ENCODE results near the gene TFR2. TPM values are rescaled to one million over a fixed set of nuclear protein-coding genes. Genes with fewer than 3 reads are reported as not detected.
A peak's percentile ranks its signal among the peaks of the same experiment; 100 is the strongest.

TFR2 gene
- total and polyA plus RNA-seq, 9 of the 15 experiments (the other 6 are each of a cell fraction or from before 2014, with no cell fraction given), result 3.8 to 123 (median 51.1) TPM

DNA sequence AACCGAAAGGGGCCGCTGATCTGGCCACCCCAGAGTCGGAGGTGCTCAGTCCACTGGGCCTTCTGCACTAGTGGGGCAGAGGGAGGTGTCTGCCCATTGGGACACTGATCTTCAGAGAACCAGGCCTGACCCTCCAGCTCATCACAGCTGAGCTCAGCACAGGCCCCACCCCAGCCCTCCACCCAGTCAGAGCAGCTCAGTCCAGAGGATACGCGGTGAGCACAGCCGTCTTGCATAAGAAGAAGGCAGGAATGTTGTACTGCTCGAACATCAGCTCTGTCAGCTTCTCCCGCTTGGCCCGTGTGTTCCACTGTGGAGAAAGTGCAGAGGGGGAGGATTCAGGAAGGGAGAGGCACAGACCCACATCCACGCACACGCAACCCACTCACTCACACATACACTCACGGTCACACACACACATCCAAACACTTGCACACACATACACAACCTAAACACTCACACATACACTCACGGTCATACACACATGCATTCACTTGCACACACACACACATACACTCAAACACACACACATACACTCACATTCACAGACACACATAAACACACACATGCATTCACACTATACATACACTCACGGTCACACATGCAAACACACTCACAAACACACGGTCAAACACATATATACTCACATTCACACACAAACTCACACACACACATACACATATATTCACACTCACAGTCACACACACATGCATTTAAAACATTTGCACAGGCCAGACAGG, 8.6 kb upstream of the TFR2 start:
- peak; percentile 19 for FAIRE-seq

More for the DNA sequence above, 8.6 kb upstream of the TFR2 start:
- ATAC-seq, result peak; percentile 41; the same call in 1 of the 3 replicates
- 47% methylated on average over 15 of the region's 15 CpGs for WGBS (ENCODE audit: insufficient coverage, low coverage, missing lambda C conversion rate)
- H3K9ac ChIP-seq (ENCODE audit: insufficient read depth in 1 of 2, low read depth in 2 of 2, low read length in 2 of 2), result peak overlapping the region in 1 of 2 experiments; percentile 62; a peak in 2 of 4 replicates
- no peak overlapping the region; the same call in 1 of the 2 replicates for H3K4me2 ChIP-seq (ENCODE audit: insufficient read depth, low read length)
- H2AFZ ChIP-seq (ENCODE audit: low read depth, low read length), result no peak overlapping the region
- in situ Hi-C loops (cut with MboI), result no loop called here
- BruUV-seq (replicated peaks), result no TSS peak
- H4K20me1 ChIP-seq (replicated peaks; ENCODE audit: control insufficient read depth, insufficient read depth, low read length), result no peaks in the 10 kb centered on the region
- peak in 1 of 4 experiments; percentile 5 for DNase-seq (ENCODE audit: extremely low read depth in 1 of 4, low spot score in 3 of 4)
- H3K4me3 ChIP-seq, result no peak overlapping the region
- peaks cover 0 to 29% of the 10 kb centered on the region in 2 experiments; a peak in 3 of 5 replicates for H3K4me1 ChIP-seq (replicated peaks in 1 of 2; ENCODE audit: control insufficient read depth in 2 of 2, insufficient read depth in 2 of 2, low read length in 2 of 2)
- ChIA-PET CTCF (ENCODE audit: low intra/inter-chr PET ratio) (no interaction called here), POLR2A (interaction anchor here (0.6 kb wide), 1 partner anchor 31 kb away, joined by 3 read pairs; no protein-coding TSS in a partner anchor)
- peaks cover 4% of the 10 kb centered on the region in 2 experiments; a peak in 4 of 5 replicates for H3K27me3 ChIP-seq (ENCODE audit: control insufficient read depth in 2 of 2, insufficient read depth in 2 of 2, low read length in 2 of 2)
- TF ChIP-seq TSC22D4 (tag; IDR thresholded peaks at IDR 0.05) (peak; percentile 93), HDAC1 (IDR thresholded peaks at IDR 0.05) (peak in 1 of 2 experiments; percentile 44; a peak in 1 of 4 replicates), FOS (IDR thresholded peaks at IDR 0.05; ENCODE audit: extremely low read depth, insufficient read length) (no peak), MYBL2 (IDR thresholded peaks at IDR 0.05; ENCODE audit: low read depth) (peak; percentile 15; the same call in 1 of the 2 replicates), MYBL2 (CRISPR knock-in tag; IDR thresholded peaks at IDR 0.05; ENCODE audit: borderline replicate concordance) (no peak), THRAP3 (IDR thresholded peaks at IDR 0.05; ENCODE audit: borderline replicate concordance) (0 out of 2 replicates have a peak, but pooled peaks have one; percentile 56), EHMT2 (IDR thresholded peaks at IDR 0.05) (0 out of 2 replicates have a peak, but pooled peaks have one; percentile 23), OTX1 (CRISPR knock-in tag; IDR thresholded peaks at IDR 0.05) (peak; percentile 73; the same call in 1 of the 2 replicates), PCBP2 (IDR thresholded peaks at IDR 0.05; ENCODE audit: low read depth, low read length, poor library complexity, severe bottlenecking) (no peak), MBD2 (IDR thresholded peaks at IDR 0.05; ENCODE audit: borderline replicate concordance, low read depth) (no peak), LARP7 (IDR thresholded peaks at IDR 0.05) (peak; percentile 49; the same call in 1 of the 2 replicates), HDGF (IDR thresholded peaks at IDR 0.05) (peak; percentile 68; the same call in 1 of the 2 replicates), RBM15 (IDR thresholded peaks at IDR 0.05; ENCODE audit: insufficient read depth, low read length) (no peak), MCM7 (IDR thresholded peaks at IDR 0.05) (peak in 1 of 2 experiments; percentile 84; a peak in 1 of 4 replicates), SRF (CRISPR knock-in tag; IDR thresholded peaks at IDR 0.05) (no peak), MCM3 (IDR thresholded peaks at IDR 0.05) (peak; percentile 74; the same call in 1 of the 2 replicates), BCOR (IDR thresholded peaks at IDR 0.05) (peak; percentile 38; the same call in 1 of the 2 replicates), CSDE1 (IDR thresholded peaks at IDR 0.05) (0 out of 4 replicates have a peak, but pooled peaks of 1 of the 2 experiments have one; percentile 57)
- TF ChIP-seq, protein P1, sequence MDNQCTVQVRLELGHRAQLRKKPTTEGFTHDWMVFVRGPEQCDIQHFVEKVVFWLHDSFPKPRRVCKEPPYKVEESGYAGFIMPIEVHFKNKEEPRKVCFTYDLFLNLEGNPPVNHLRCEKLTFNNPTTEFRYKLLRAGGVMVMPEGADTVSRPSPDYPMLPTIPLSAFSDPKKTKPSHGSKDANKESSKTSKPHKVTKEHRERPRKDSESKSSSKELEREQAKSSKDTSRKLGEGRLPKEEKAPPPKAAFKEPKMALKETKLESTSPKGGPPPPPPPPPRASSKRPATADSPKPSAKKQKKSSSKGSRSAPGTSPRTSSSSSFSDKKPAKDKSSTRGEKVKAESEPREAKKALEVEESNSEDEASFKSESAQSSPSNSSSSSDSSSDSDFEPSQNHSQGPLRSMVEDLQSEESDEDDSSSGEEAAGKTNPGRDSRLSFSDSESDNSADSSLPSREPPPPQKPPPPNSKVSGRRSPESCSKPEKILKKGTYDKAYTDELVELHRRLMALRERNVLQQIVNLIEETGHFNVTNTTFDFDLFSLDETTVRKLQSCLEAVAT (IDR thresholded peaks at IDR 0.05), result peak in 1 of 2 experiments; percentile 58; a peak in 1 of 4 replicates
- TF ChIP-seq, protein P2, sequence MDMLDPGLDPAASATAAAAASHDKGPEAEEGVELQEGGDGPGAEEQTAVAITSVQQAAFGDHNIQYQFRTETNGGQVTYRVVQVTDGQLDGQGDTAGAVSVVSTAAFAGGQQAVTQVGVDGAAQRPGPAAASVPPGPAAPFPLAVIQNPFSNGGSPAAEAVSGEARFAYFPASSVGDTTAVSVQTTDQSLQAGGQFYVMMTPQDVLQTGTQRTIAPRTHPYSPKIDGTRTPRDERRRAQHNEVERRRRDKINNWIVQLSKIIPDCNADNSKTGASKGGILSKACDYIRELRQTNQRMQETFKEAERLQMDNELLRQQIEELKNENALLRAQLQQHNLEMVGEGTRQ (CRISPR knock-in tag; IDR thresholded peaks at IDR 0.05), result no peak
- TF ChIP-seq, protein P3, sequence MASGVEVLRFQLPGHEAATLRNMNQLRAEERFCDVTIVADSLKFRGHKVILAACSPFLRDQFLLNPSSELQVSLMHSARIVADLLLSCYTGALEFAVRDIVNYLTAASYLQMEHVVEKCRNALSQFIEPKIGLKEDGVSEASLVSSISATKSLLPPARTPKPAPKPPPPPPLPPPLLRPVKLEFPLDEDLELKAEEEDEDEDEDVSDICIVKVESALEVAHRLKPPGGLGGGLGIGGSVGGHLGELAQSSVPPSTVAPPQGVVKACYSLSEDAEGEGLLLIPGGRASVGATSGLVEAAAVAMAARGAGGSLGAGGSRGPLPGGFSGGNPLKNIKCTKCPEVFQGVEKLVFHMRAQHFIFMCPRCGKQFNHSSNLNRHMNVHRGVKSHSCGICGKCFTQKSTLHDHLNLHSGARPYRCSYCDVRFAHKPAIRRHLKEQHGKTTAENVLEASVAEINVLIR (CRISPR knock-in tag; IDR thresholded peaks at IDR 0.05), result no peak
- H3K27ac ChIP-seq (ENCODE audit: extremely low read depth, low read depth, low read length), result no peak overlapping the region
- H3K9me1 ChIP-seq (ENCODE audit: control insufficient read depth, insufficient read depth, low read length), result no peaks in the 10 kb centered on the region
- no peaks in the 10 kb centered on the region for H3K9me3 ChIP-seq (replicated peaks; ENCODE audit: control insufficient read depth, insufficient read depth, low read depth, low read length)
- no peaks in the 10 kb centered on the region for H3K36me3 ChIP-seq (ENCODE audit: control insufficient read depth, insufficient read depth, low read length)
- intact Hi-C loops (cut with micrococcal nuclease), result no loop called here
- no peaks in the 10 kb centered on the region for H3K79me2 ChIP-seq (ENCODE audit: control insufficient read depth, insufficient read depth, low read length)

Measured in K562 (cell line).